Measurements from ENCODE around the gene NUP42.

The NUP42 gene

DNA sequence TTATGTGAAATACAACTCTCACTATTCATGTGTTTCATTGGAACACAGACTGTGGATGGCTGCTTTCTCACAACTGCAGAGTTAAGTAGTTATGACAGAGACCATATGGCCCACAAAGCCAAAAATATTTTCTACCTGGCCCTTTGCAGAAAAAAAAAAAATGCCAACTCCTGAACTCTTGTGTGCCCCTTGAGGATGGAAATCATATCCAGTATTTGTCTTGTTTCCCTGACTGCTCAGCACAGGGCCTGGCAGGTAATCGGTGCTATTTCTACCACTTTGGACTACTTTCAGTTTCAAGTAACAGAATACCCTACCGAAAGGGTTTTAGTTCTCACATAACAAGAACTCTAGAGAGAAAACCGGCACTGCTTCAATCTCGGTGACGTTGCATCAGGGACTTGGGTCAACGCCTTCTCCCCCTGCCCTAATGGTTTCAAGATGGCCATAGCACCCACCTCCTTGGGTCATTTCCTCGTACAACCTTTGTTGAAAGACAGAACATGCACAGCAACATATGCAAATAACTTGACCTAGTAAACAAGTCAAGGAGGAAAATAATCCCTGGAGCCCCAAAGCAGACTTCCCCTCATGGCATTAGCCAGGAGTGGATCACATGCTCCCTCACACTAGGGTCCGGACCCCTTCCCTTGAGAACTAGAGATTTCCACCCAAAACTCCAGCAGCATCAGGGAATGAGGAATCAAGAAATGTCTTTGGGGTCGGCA is 52.9 kb downstream of the NUP42 start:
- DNase-seq (ENCODE audit: low spot score): no peak

DNA sequence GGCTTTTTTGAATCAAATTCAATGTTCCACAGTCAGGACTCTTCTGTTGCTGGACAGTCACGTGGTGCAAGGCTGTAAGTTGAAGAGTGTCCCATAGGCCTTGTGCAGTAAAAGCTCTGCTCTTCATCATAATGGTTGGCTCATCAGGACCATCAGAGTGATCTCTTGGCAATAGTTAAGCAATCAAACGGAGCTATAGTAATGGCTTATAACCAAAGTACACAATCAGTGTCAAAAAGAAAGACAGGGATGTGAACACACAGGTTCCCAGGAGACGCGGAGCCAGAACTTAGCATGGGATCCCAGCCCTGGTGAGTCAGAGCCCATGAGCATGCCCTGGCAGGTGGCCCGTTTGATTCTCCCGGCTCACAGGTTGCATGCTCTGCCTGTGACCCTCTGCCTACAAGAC is 54.0 kb downstream of the NUP42 start:
- no peak for DNase-seq (ENCODE audit: low spot score)

DNA sequence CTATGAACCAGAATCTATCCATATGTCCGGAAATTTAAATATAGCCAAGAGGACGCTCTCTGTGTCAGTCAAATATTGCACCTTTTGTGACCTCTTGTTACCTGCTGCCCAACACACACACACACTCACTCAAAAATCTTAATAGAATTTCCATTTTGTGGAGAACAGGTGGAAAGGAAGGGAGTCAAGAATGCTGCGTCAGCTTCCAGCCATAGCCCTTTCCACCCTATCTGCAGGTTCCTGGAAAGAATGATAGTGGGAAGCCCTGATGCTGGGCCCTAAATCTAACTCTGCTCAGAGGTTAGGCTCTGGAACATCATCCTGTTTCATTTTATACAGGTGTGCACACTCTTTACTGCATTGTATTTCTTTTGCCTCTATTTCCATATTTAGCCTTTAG is 55.2 kb downstream of the NUP42 start:
- no peak for DNase-seq (ENCODE audit: low spot score)

GRCh38 chr7:23238983-23239652 is 57.3 kb downstream of the NUP42 start:
- DNase-seq (ENCODE audit: low spot score): no peak

GRCh38 chr7:23239698-23240097 is 57.9 kb downstream of the NUP42 start:
- DNase-seq (ENCODE audit: low spot score): no peak

DNA sequence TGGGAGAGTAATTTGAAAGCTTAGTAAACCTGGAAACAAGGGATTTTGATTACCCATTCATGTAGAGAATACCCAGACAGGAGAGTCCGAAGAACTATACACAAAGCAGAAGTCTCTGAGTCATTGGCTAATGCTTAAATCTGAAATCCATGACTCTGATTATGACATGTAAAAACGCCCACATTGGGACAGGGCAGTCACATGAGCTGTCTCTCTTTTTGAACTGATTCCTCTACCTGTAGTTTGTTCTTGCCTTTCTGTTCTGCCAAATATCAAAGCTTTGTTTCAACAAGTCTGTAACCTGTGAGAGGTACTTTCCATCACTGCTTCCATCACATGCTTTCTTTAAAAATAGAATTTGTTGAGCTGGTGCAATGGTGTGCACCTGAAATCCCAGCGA is 60.5 kb downstream of the NUP42 start:
- DNase-seq (ENCODE audit: low spot score): no peak

DNA sequence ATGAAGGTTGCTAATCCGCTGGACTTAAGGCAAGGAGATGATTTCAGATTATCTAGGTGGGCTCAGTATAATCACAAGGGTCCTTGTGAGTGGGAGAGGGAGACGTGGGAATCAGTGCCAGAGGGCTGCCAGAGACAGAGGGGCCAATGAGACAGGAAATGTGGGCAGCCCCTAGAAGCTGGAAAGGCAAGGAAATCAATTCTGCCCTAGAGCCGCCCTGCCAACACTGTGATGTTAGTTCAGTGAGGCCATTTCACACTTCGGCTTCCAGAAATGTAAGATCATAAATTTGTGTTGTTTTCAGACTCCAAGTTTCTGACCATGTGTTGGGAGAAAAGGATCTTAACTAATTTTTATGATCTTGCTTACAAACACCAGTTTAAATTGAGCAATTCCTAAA is 61.1 kb downstream of the NUP42 start:
- DNase-seq (ENCODE audit: low spot score): no peak

GRCh38 chr7:23246555-23246954 is 64.7 kb downstream of the NUP42 start, which contains the start of gene GPNMB:
Gene GPNMB (plus strand): TSS chr7:23246775. CDS start chr7:23246858, 83 bp downstream.
- no peak for DNase-seq (ENCODE audit: low spot score)

DNA sequence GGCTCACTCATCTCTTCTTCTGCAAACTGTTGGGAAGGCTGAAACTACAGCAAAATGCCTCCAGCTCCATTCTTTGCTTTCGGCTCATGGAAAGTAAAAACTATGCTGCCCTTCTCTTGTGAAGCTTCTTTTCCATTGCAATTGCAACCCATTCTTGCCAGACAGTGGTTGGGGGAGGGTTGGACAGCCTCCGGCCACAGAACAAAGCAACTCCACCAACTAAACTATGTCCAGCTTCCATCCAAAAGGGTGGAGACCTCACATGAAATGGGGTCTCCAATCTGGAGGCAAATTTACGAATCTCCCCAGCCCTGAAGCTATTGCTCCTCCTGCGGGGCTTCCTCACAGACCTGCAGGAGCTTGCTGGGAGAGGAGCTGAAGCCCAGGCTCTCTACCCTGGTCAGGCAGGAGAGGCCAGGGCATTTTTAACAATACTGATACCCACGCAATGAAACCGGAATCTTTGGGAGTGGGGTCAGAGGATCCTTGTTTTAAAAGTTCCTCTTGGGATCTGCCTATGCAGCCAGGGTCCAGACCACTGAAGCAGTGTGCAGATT is 65.3 kb downstream of the NUP42 start:
- DNase-seq (ENCODE audit: low spot score): no peak

DNA sequence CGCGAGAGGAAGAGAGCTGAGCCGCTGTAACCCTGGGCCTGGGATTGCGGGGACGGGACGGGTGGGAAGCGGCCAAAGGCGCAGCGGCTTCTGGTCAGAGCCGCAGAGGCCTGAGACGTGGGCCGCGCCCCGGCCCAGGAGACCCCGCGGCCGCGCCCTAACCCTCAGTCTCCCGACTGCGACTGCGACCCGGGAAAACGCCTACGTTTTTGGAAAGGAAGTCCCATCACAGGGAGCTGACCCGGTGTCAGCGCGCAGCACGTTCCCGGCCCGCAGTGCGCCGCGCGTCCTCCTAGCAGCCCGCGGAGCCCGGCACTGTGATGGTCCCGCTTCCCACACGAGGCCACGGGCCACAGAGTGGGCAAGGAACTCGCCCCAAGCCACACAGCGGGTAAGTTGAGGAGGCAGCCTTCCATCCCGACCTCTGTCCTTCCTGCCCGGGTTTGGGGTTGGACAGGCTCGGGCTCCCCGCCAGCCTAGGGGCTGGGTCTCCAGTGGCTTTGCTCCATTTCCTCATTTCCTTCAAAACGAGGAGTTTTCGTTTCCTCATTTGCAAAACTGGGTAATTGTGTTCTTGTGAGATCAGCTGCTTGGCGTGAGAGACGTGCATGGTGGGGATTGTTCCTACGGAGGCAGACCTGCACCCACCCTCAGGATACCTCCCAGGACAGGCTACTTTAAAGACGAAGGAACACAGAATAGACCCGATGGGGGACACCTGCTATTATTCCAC is 65.9 kb downstream of the NUP42 start:
- peak; percentile 4 for DNase-seq (ENCODE audit: low spot score)

- no peak for DNase-seq (ENCODE audit: low spot score)
These were observed 67.6 kb downstream of the NUP42 start for GRCh38 chr7:23249486-23249885.
